Measurements from ENCODE around the gene SOX5.

DNA sequence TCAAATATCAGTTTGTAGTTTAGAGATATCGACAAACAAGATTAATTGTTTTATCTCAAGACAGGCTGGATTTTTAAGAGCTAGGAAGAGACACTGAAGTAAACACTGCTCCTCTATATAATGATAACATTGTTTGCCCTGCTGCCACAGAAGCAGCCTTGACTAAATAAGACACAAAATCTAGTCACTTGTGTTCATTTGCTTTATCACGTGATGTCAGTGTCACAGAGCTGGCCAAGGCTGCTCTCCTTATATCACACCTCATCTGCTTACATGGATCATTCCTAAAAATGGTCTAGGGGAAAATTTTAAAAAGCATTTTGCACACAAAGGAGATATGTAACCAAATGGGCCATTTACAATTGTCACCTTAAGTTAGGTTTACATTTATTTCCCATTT is 64.1 kb downstream of the SOX5 start:
- TF ChIP-seq, protein P1, sequence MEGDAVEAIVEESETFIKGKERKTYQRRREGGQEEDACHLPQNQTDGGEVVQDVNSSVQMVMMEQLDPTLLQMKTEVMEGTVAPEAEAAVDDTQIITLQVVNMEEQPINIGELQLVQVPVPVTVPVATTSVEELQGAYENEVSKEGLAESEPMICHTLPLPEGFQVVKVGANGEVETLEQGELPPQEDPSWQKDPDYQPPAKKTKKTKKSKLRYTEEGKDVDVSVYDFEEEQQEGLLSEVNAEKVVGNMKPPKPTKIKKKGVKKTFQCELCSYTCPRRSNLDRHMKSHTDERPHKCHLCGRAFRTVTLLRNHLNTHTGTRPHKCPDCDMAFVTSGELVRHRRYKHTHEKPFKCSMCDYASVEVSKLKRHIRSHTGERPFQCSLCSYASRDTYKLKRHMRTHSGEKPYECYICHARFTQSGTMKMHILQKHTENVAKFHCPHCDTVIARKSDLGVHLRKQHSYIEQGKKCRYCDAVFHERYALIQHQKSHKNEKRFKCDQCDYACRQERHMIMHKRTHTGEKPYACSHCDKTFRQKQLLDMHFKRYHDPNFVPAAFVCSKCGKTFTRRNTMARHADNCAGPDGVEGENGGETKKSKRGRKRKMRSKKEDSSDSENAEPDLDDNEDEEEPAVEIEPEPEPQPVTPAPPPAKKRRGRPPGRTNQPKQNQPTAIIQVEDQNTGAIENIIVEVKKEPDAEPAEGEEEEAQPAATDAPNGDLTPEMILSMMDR (IDR thresholded peaks at IDR 0.05): no peak
- TF ChIP-seq POLR2A (IDR thresholded peaks at IDR 0.05): no peak
